Measurements from ENCODE around the gene RHBDL1.

RHBDL1 gene

DNA sequence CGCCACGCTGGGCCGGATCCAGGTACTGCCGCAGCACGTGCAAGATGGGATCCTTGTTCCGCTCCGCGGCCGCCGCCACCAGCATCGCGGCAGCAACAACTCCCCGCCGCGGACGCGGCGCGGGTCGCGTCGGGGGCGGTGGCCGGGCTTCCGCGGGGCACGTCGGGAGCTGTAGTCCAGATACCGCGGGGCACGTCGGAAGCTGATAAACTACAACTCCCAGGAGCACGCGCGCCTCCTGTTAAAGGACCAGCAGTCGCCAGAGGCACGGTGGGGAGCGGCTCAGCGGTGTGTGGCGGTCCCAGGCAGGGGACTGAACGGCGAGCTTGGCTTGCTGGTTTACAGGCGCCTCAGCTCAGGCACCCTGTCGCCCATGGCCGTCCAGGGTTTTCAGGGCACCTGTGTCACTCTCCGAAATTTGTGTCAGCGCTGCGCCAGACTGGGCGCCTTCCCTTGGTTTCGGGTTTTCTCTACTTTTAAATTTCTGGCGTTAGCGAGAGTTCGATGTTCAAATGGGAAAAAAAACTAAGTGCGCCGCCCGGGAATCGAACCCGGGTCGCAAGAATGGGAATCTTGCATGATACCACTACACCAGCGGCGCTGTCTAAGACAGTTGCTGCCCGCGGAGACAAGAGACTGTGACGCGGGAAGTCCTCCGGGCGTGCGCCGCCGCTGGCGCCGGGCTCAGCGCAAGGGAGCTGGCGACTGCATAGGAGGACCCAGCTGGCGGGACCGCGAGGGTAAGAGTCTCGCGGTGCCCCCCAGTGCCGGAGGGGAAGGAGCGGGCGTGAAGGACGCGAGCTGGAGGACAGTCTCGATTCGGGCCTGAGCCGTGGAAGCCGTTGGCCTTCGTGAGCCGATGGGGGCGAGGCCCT, 39.0 kb upstream of the RHBDL1 start, which contains the start of gene METTL26 (continued):
- TF ChIP-seq, protein P1, sequence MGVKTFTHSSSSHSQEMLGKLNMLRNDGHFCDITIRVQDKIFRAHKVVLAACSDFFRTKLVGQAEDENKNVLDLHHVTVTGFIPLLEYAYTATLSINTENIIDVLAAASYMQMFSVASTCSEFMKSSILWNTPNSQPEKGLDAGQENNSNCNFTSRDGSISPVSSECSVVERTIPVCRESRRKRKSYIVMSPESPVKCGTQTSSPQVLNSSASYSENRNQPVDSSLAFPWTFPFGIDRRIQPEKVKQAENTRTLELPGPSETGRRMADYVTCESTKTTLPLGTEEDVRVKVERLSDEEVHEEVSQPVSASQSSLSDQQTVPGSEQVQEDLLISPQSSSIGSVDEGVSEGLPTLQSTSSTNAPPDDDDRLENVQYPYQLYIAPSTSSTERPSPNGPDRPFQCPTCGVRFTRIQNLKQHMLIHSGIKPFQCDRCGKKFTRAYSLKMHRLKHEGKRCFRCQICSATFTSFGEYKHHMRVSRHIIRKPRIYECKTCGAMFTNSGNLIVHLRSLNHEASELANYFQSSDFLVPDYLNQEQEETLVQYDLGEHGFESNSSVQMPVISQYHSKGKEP (tag by site-specific recombination; IDR thresholded peaks at IDR 0.05), result peak; percentile 46; the same call in 1 of the 2 replicates
- TF ChIP-seq ZNF23 (tag by site-specific recombination; IDR thresholded peaks at IDR 0.05; ENCODE audit: borderline replicate concordance) (no peak), KLF1 (tag by site-specific recombination; IDR thresholded peaks at IDR 0.05) (no peak; the same call in none of the 2 replicates), TRIM28 (IDR thresholded peaks at IDR 0.05; ENCODE audit: borderline replicate concordance, low read length) (no peak), OVOL3 (tag by site-specific recombination; IDR thresholded peaks at IDR 0.05) (no peak), ZNF785 (tag by site-specific recombination; IDR thresholded peaks at IDR 0.05) (0 out of 2 replicates have a peak, but pooled peaks have one; percentile 42), ZNF433 (tag by site-specific recombination; IDR thresholded peaks at IDR 0.05; ENCODE audit: low read depth) (no peak), BCL11A (tag by site-specific recombination; IDR thresholded peaks at IDR 0.05; ENCODE audit: low read depth) (no peak), ZNF174 (tag by site-specific recombination; IDR thresholded peaks at IDR 0.05) (no peak), ZNF202 (tag by site-specific recombination; IDR thresholded peaks at IDR 0.05; ENCODE audit: borderline replicate concordance) (no peak), ZNF529 (tag by site-specific recombination; IDR thresholded peaks at IDR 0.05; ENCODE audit: insufficient replicate concordance) (no peak), ZNF223 (tag by site-specific recombination; IDR thresholded peaks at IDR 0.05) (no peak), MZF1 (tag by site-specific recombination; IDR thresholded peaks at IDR 0.05; ENCODE audit: borderline replicate concordance) (0 out of 2 replicates have a peak, but pooled peaks have one; percentile 44), ZNF394 (tag by site-specific recombination; IDR thresholded peaks at IDR 0.05; ENCODE audit: borderline replicate concordance) (peak; percentile 80), ZNF624 (tag by site-specific recombination; IDR thresholded peaks at IDR 0.05) (no peak), HOXC10 (CRISPR knock-in tag; IDR thresholded peaks at IDR 0.05) (no peak), ZNF239 (tag by site-specific recombination; IDR thresholded peaks at IDR 0.05) (no peak), SCRT1 (tag by site-specific recombination; IDR thresholded peaks at IDR 0.05; ENCODE audit: borderline replicate concordance) (no peak), ZNF777 (tag by site-specific recombination; IDR thresholded peaks at IDR 0.05; ENCODE audit: borderline replicate concordance) (peak; percentile 61; the same call in 1 of the 2 replicates), KLF9 (tag by site-specific recombination; IDR thresholded peaks at IDR 0.05; ENCODE audit: low read depth) (peak; percentile 83), ZNF558 (tag by site-specific recombination; IDR thresholded peaks at IDR 0.05) (no peak), KLF10 (tag by site-specific recombination; IDR thresholded peaks at IDR 0.05) (peak; percentile 93), TCF7L2 (IDR thresholded peaks at IDR 0.05; ENCODE audit: borderline replicate concordance, low read depth, low read length) (no peak), ZNF24 (tag by site-specific recombination; IDR thresholded peaks at IDR 0.05) (peak; percentile 93), ZNF654 (tag by site-specific recombination; IDR thresholded peaks at IDR 0.05; ENCODE audit: low read depth) (no peak), ZNF133 (tag by site-specific recombination; IDR thresholded peaks at IDR 0.05) (no peak), SETDB1 (IDR thresholded peaks at IDR 0.05; ENCODE audit: insufficient read length, low read length) (no peak), ZNF621 (tag by site-specific recombination; IDR thresholded peaks at IDR 0.05) (no peak), ZIC2 (tag by site-specific recombination; IDR thresholded peaks at IDR 0.05) (peak; percentile 82), ZNF426 (tag by site-specific recombination; IDR thresholded peaks at IDR 0.05) (no peak; the same call in 1 of the 2 replicates), ZNF473 (tag by site-specific recombination; IDR thresholded peaks at IDR 0.05) (no peak), ZBTB7A (tag by site-specific recombination; IDR thresholded peaks at IDR 0.05; ENCODE audit: low read depth) (no peak; the same call in 1 of the 2 replicates)
- TF ChIP-seq, protein P2, sequence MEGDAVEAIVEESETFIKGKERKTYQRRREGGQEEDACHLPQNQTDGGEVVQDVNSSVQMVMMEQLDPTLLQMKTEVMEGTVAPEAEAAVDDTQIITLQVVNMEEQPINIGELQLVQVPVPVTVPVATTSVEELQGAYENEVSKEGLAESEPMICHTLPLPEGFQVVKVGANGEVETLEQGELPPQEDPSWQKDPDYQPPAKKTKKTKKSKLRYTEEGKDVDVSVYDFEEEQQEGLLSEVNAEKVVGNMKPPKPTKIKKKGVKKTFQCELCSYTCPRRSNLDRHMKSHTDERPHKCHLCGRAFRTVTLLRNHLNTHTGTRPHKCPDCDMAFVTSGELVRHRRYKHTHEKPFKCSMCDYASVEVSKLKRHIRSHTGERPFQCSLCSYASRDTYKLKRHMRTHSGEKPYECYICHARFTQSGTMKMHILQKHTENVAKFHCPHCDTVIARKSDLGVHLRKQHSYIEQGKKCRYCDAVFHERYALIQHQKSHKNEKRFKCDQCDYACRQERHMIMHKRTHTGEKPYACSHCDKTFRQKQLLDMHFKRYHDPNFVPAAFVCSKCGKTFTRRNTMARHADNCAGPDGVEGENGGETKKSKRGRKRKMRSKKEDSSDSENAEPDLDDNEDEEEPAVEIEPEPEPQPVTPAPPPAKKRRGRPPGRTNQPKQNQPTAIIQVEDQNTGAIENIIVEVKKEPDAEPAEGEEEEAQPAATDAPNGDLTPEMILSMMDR (tag by site-specific recombination; IDR thresholded peaks at IDR 0.05), result peak; percentile 79
- TF ChIP-seq, protein P3, sequence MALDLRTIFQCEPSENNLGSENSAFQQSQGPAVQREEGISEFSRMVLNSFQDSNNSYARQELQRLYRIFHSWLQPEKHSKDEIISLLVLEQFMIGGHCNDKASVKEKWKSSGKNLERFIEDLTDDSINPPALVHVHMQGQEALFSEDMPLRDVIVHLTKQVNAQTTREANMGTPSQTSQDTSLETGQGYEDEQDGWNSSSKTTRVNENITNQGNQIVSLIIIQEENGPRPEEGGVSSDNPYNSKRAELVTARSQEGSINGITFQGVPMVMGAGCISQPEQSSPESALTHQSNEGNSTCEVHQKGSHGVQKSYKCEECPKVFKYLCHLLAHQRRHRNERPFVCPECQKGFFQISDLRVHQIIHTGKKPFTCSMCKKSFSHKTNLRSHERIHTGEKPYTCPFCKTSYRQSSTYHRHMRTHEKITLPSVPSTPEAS (tag by site-specific recombination; IDR thresholded peaks at IDR 0.05), result peak; percentile 43; the same call in 1 of the 2 replicates
- TF ChIP-seq, protein P4, sequence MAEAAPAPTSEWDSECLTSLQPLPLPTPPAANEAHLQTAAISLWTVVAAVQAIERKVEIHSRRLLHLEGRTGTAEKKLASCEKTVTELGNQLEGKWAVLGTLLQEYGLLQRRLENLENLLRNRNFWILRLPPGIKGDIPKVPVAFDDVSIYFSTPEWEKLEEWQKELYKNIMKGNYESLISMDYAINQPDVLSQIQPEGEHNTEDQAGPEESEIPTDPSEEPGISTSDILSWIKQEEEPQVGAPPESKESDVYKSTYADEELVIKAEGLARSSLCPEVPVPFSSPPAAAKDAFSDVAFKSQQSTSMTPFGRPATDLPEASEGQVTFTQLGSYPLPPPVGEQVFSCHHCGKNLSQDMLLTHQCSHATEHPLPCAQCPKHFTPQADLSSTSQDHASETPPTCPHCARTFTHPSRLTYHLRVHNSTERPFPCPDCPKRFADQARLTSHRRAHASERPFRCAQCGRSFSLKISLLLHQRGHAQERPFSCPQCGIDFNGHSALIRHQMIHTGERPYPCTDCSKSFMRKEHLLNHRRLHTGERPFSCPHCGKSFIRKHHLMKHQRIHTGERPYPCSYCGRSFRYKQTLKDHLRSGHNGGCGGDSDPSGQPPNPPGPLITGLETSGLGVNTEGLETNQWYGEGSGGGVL (tag by site-specific recombination; IDR thresholded peaks at IDR 0.05), result peak; percentile 69
